Measurements from ENCODE around the gene PDE4B. TPM values are rescaled to one million over a fixed set of nuclear protein-coding genes. Genes with fewer than 3 reads are reported as not detected.
"Not testable (repeated sequence)": the region's sequence is repeated elsewhere in the genome, so short reads cannot be mapped to it uniquely, and the experiment has no call there.

Gene PDE4B
- total RNA-seq, 1 donor from 2014 or later, result 163 TPM

- DNase-seq (ENCODE audit: low read depth in 2 of 2), result no peak
Measured at GRCh38 chr1:66303646-66304045, 511.0 kb downstream of the PDE4B start.

- no peak for DNase-seq (ENCODE audit: low read depth in 2 of 2)
Measured at GRCh38 chr1:66304128-66304527, 511.4 kb downstream of the PDE4B start.

DNA sequence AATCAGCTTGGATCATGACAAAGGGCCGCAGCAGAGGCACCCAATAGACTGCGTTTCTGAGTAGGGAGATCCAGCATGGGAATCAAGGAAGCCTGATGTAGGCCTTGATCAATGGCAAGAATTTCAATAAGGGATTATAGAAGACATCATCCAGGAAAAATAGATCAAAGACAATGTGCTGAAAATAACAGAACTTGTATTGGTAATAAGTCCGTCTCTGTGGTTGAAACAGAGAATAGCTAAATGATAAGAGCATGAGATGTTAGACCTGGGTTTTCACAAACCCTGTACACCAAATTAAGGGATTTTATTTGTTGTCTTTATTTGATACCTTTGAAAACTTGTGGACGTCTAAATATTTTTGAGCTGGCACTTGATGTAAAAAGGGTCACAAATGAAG is 513.2 kb downstream of the PDE4B start:
- no peak for DNase-seq (ENCODE audit: low read depth in 2 of 2)

- no peak for DNase-seq (ENCODE audit: low read depth in 2 of 2)
Measured at GRCh38 chr1:66309006-66309741, 516.5 kb downstream of the PDE4B start.

DNA sequence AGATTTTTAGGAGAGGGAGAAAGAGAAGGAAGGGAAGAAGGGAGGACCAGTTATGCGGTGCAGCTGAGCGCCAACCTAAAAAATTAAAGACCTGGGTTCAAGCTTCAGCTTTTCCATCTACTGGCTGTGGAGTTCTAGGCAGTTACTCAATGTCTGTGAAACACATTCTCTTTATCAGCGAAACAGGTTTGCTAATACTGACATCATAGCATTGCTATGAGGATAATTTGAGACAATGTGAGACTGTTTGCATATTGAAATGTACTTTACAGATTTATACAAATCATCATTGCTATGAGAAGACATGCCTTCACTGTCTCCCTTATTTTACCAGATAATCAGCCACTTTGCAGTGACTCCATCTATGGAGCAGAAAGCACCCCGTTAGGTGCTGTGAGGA is 518.4 kb downstream of the PDE4B start:
- DNase-seq (ENCODE audit: low read depth in 2 of 2), result no peak

GRCh38 chr1:66311628-66312027 is 518.9 kb downstream of the PDE4B start:
- DNase-seq (ENCODE audit: low read depth in 2 of 2), result no peak

- no peak for DNase-seq (ENCODE audit: low read depth in 2 of 2)
Measured at GRCh38 chr1:66312271-66312990, 519.7 kb downstream of the PDE4B start.

DNA sequence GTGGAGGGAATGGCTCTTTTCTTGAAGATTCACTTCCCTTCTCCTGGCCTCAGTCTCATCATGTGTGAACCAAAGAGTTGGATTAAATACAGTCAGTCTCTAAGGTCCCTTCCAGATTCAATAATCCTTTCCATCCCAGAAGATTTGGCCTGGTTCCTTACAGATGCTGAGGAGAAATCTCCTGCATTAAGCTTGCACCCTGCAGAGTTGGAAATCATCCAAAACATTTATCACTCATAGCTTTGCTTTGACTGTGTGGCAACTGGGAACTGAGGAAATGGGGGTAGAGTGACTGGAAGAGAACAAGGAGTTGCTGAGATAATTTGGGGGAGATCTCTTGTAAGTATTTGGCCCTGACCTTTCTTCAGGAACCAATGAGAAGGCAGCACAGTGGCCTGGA is 520.7 kb downstream of the PDE4B start:
- no peak for DNase-seq (ENCODE audit: low read depth in 2 of 2)

GRCh38 chr1:66315671-66316070 is 523.0 kb downstream of the PDE4B start:
- peak in 1 of 2 donors; percentile 62 for DNase-seq (ENCODE audit: low read depth in 2 of 2)

DNA sequence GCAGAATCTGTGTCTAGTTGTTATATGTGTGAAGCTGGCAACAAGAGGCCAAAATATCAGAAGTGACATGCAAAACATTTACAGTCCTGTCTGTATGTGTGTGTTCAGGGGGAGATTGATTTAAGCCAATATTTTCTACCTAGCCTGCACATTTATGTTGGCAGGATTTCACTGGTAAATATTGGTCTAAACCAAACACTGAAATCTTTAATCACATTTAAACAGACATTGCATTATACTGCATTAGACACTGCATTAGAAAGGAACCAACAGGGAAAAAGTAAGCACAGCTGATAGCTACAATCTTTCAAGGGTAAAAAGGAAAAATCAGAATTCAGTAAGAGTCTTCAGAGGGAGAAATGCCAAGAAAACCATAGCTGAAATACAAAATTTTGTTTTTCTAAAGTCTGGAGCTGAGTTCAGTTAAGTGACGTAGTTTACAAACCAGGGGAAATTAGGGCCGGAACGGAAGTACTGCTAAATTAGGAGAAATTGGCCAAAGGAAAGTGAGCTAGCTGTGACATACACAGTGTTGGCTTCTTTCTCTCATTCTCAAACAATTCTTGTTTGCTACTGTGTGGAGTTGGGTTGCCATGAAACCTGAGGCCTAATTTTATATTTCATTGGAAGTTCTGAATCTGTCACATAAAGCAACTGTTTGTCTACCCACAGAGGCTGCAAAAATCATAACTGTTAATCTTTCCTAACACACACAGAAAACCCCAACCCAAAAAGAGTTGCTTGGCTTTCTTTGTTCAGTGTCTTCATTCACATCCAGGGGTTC is 524.0 kb downstream of the PDE4B start:
- DNase-seq (ENCODE audit: low read depth in 2 of 2), result peak; percentile 69 to 72

GRCh38 chr1:66317248-66317515 is 524.5 kb downstream of the PDE4B start:
- DNase-seq (ENCODE audit: low read depth in 2 of 2), result no peak

DNA sequence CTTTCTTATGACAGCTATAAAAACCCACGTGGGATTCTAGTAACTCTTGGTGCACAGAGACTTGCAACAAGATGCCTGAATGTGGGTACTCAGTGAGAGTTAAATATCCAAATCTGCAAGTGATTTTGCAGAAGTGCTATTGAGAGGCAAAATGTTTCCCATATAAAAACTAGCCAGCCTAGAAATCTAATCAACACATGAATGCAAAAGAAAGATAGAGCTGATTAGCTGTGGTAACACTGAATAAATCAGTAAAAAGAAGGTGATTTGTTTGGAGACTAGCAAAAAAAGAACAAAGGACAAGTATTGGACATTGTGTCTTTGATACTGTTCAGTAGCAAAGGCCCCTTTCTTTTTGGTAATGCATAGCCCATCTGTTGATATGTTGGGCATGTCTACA is 527.5 kb downstream of the PDE4B start:
- no peak for DNase-seq (ENCODE audit: low read depth in 2 of 2)

- DNase-seq (ENCODE audit: low read depth in 2 of 2), result not testable (repeated sequence)
Measured at GRCh38 chr1:66322462-66322861, 529.8 kb downstream of the PDE4B start.

- DNase-seq (ENCODE audit: low read depth in 2 of 2), result no peak
Measured at GRCh38 chr1:66323958-66324625, 531.4 kb downstream of the PDE4B start.

GRCh38 chr1:66325594-66326380 is 533.1 kb downstream of the PDE4B start:
- DNase-seq (ENCODE audit: low read depth in 2 of 2), result peak in 1 of 2 donors; percentile 67

GRCh38 chr1:66326867-66327266 is 534.2 kb downstream of the PDE4B start:
- DNase-seq (ENCODE audit: low read depth in 2 of 2), result no peak

GRCh38 chr1:66327588-66327987 is 534.9 kb downstream of the PDE4B start:
- DNase-seq (ENCODE audit: low read depth in 2 of 2), result no peak

GRCh38 chr1:66328896-66329295 is 536.2 kb downstream of the PDE4B start:
- no peak for DNase-seq (ENCODE audit: low read depth in 2 of 2)

- DNase-seq (ENCODE audit: low read depth in 2 of 2), result no peak
Measured at GRCh38 chr1:66330722-66331141, 538.0 kb downstream of the PDE4B start.

- DNase-seq (ENCODE audit: low read depth in 2 of 2), result peak; percentile 75 to 97
Measured at GRCh38 chr1:66331658-66332547, 539.2 kb downstream of the PDE4B start.
